ENCODE results near the gene ZSCAN21. TPM values are rescaled to one million over a fixed set of nuclear protein-coding genes. Genes with fewer than 3 reads are reported as not detected.

Gene ZSCAN21
- total RNA-seq, 2 donors from 2014 or later: 14.5 to 20.2 TPM

- Histone ChIP-seq H3K4me1 (peaks cover 8% of the 10 kb centered on the region), H3K36me3 (replicated peaks in 1 of 2; ENCODE audit: insufficient read depth in 1 of 2, low read depth in 2 of 2) (peaks cover 15 to 21% of the 10 kb centered on the region in 2 donors), H3K4me3 (no peak overlapping the region), H3K27me3 (no peaks in the 10 kb centered on the region), H3K9me3 (peaks cover 0 to 14% (median 0%) of the 10 kb centered on the region in 3 donors), H3K27ac (no peak overlapping the region)
- 91 to 96% methylated on average over 7 of the region's 7 CpGs for WGBS, 2 donors
- DNase-seq: no peak
- no peak for ATAC-seq
- intact Hi-C loops (cut with DNase I): no loop called here
- TF ChIP-seq, protein P1, sequence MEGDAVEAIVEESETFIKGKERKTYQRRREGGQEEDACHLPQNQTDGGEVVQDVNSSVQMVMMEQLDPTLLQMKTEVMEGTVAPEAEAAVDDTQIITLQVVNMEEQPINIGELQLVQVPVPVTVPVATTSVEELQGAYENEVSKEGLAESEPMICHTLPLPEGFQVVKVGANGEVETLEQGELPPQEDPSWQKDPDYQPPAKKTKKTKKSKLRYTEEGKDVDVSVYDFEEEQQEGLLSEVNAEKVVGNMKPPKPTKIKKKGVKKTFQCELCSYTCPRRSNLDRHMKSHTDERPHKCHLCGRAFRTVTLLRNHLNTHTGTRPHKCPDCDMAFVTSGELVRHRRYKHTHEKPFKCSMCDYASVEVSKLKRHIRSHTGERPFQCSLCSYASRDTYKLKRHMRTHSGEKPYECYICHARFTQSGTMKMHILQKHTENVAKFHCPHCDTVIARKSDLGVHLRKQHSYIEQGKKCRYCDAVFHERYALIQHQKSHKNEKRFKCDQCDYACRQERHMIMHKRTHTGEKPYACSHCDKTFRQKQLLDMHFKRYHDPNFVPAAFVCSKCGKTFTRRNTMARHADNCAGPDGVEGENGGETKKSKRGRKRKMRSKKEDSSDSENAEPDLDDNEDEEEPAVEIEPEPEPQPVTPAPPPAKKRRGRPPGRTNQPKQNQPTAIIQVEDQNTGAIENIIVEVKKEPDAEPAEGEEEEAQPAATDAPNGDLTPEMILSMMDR (IDR thresholded peaks at IDR 0.05): no peak
- TF ChIP-seq POLR2A (IDR thresholded peaks at IDR 0.05): no peak
These were observed 17.4 kb downstream of the ZSCAN21 start for GRCh38 chr7:100066953-100067352.

DNA sequence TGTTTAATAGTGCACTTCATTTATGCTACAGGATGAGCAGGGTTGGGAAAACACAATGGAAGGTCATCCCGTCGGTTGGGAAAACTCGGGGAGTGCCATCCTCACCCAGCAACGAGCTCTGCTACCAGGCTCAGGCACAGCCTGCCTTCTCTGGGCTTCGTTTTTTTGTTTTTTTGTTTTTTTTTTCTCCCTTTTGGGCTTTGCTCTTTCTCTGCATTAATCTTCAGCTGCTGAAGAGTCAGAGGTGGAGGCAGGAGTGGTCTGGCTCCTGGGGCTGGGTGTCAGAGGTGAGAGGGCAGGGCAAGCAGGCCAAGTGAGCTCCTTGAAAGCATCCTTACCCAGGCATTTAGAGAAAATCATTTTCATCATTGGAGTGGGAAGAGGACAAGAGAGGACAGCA lies 20.4 kb downstream of the ZSCAN21 start:
- 93 to 96% methylated on average over 5 of the region's 5 CpGs for WGBS, 2 donors
- Histone ChIP-seq H3K9me3 (peaks cover 0 to 21% (median 0%) of the 10 kb centered on the region in 3 donors), H3K27ac (no peak overlapping the region), H3K36me3 (replicated peaks in 1 of 2; ENCODE audit: insufficient read depth in 1 of 2, low read depth in 2 of 2) (peaks cover 33 to 42% of the 10 kb centered on the region in 2 donors), H3K4me1 (peaks cover 8% of the 10 kb centered on the region), H3K4me3 (no peak overlapping the region), H3K27me3 (no peaks in the 10 kb centered on the region)
- ATAC-seq (no peak), DNase-seq (no peak)
- TF ChIP-seq POLR2A (IDR thresholded peaks at IDR 0.05): no peak
- TF ChIP-seq, protein P1 (IDR thresholded peaks at IDR 0.05): no peak
- intact Hi-C loops (cut with DNase I): loop anchor here (10.0 kb wide), 1 partner anchor 145 kb away; the partner anchor contains the start of gene GJC3

DNA sequence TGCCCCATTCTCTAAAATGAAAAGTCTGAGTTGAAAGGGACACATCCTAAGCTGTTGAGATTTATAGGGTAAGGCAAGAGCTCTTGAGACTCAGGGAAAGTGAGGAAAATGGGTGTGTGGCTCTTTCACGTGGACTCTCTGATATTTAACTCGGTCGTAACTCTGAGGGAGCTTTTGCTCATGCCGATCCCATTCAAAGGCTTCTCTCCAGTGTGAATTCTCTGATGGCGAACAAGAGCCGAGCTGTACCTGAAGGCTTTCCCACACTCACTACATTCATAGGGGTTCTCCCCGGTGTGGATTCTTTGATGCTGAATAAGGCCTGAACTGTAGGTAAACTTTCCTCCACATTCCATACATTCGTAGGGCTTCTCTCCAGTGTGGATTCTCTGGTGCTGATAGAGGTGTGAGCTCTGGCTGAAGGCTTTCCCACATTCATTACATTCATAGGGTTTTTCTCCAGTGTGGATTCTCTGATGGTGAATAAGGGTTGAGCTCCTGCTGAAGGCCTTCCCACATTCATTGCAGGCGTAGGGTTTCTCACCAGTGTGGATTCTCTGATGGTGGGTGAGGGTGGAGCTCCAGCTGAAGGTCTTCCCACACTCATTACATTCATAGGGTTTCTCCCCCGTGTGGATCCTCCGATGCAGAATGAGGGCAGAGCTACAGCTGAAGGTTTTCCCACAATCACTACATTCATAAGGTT lies 21.6 kb downstream of the ZSCAN21 start:
- ATAC-seq: no peak
- H3K36me3 ChIP-seq (replicated peaks in 1 of 2; ENCODE audit: insufficient read depth in 1 of 2, low read depth in 2 of 2): peaks cover 33 to 50% of the 10 kb centered on the region in 2 donors

DNA sequence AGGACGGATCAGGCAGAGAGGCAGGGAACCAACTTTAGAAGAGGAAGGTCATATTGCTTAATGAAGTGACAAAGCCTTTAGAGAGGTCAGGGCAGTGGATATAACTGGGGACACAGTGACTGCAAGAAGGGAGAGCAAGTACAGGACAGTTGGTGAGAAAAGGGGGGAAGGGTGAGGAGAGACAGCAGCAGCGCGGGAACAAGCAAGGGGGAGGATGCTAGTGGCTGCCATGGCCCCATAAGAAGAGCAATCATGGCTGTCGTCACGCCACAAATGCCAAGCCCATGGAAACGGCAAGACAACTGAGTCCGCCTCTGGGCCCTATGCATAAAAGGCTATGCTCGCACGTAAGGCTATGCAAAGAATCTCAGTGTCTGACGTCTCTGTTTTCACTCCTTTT lies 22.9 kb downstream of the ZSCAN21 start:
- DNase-seq (no peak), ATAC-seq (no peak)
- H3K27ac ChIP-seq: no peak overlapping the region
- intact Hi-C loops (cut with DNase I): loop anchor here (10.0 kb wide), 1 partner anchor 148 kb away; the partner anchor contains the start of gene GJC3
- TF ChIP-seq, protein P1 (IDR thresholded peaks at IDR 0.05): no peak
- TF ChIP-seq POLR2A (IDR thresholded peaks at IDR 0.05): no peak
- 95 to 96% methylated on average over 10 of the region's 10 CpGs for WGBS, 2 donors
- peaks cover 33 to 57% of the 10 kb centered on the region in 2 donors for H3K36me3 ChIP-seq (replicated peaks in 1 of 2; ENCODE audit: insufficient read depth in 1 of 2, low read depth in 2 of 2)
- H3K4me3 ChIP-seq: no peak overlapping the region
- H3K9me3 ChIP-seq: peaks cover 0 to 21% (median 0%) of the 10 kb centered on the region in 3 donors
- no peaks in the 10 kb centered on the region for H3K4me1 ChIP-seq
- no peaks in the 10 kb centered on the region for H3K27me3 ChIP-seq

More for the DNA sequence above, 21.6 kb downstream of the ZSCAN21 start:
- TF ChIP-seq, protein P1 (IDR thresholded peaks at IDR 0.05): no peak
- no peak for TF ChIP-seq POLR2A (IDR thresholded peaks at IDR 0.05)
- H3K27ac ChIP-seq: no peak overlapping the region
- WGBS, 2 donors: 95 to 96% methylated on average over 11 of the region's 11 CpGs
- no peaks in the 10 kb centered on the region for H3K4me1 ChIP-seq
- no peak overlapping the region for H3K4me3 ChIP-seq
- no peak for DNase-seq
- H3K27me3 ChIP-seq: no peaks in the 10 kb centered on the region
- H3K9me3 ChIP-seq: peaks cover 0 to 21% (median 0%) of the 10 kb centered on the region in 3 donors
- intact Hi-C loops (cut with DNase I): loop anchor here (10.0 kb wide), 1 partner anchor 146 kb away; the partner anchor contains the start of gene GJC3

Measured in body of pancreas (tissue), 4 donors.